Measurements from ENCODE around the gene TTLL5.
"Not testable (repeated sequence)": the region's sequence is repeated elsewhere in the genome, so short reads cannot be mapped to it uniquely, and the experiment has no call there.

The TTLL5 gene

GRCh38 chr14:75650253-75651058 lies 10.6 kb upstream of the TTLL5 start:
- no peak for DNase-seq

GRCh38 chr14:75653563-75653962 lies 7.5 kb upstream of the TTLL5 start:
- DNase-seq, result no peak

- no peak for DNase-seq
These were observed 6.8 kb upstream of the TTLL5 start for GRCh38 chr14:75654127-75654732.

- DNase-seq, result no peak
These were observed 5.8 kb upstream of the TTLL5 start for GRCh38 chr14:75655235-75655634.

GRCh38 chr14:75657331-75657730 lies 3.7 kb upstream of the TTLL5 start:
- DNase-seq, result no peak

GRCh38 chr14:75658957-75659356 lies 2.1 kb upstream of the TTLL5 start:
- no peak for DNase-seq

GRCh38 chr14:75660238-75660629 lies 812 bp upstream of the TTLL5 start:
- no peak for DNase-seq

GRCh38 chr14:75661499-75661814 lies 411 bp downstream of the TTLL5 start:
- no peak for DNase-seq

GRCh38 chr14:75662966-75663365 lies 1.9 kb downstream of the TTLL5 start:
- DNase-seq, result no peak

- no peak for DNase-seq
These were observed 6.2 kb downstream of the TTLL5 start for GRCh38 chr14:75667099-75667765.

- no peak for DNase-seq
These were observed 11.7 kb downstream of the TTLL5 start for GRCh38 chr14:75672605-75673192.

GRCh38 chr14:75673345-75674035 lies 12.4 kb downstream of the TTLL5 start:
- DNase-seq, result no peak

- no peak for DNase-seq
These were observed 14.4 kb downstream of the TTLL5 start for GRCh38 chr14:75675265-75675960.

- DNase-seq, result no peak
These were observed 24.9 kb downstream of the TTLL5 start for GRCh38 chr14:75685910-75686309.

GRCh38 chr14:75689012-75689411 lies 28.0 kb downstream of the TTLL5 start:
- no peak for DNase-seq

- no peak for DNase-seq
These were observed 29.0 kb downstream of the TTLL5 start for GRCh38 chr14:75690010-75690409.

GRCh38 chr14:75695025-75695424 lies 34.0 kb downstream of the TTLL5 start:
- not testable (repeated sequence) for DNase-seq

- no peak for DNase-seq
These were observed 36.3 kb downstream of the TTLL5 start for GRCh38 chr14:75697386-75697785.

- DNase-seq, result no peak
These were observed 36.9 kb downstream of the TTLL5 start for GRCh38 chr14:75697918-75698317.

GRCh38 chr14:75699331-75699730 lies 38.3 kb downstream of the TTLL5 start:
- no peak for DNase-seq

GRCh38 chr14:75700295-75700694 lies 39.2 kb downstream of the TTLL5 start:
- DNase-seq, result no peak

GRCh38 chr14:75702122-75702521 lies 41.1 kb downstream of the TTLL5 start:
- DNase-seq, result no peak
